HPDE6-E6E7 (cell line): ENCODE measurements around the gene IKZF1.
"Not testable (repeated sequence)": the region's sequence is repeated elsewhere in the genome, so short reads cannot be mapped to it uniquely, and the experiment has no call there.

Source experiments
- DNase-seq: peaks from one replicate; pipeline ENCODE4 v3.0.0; 2011; ENCODE audit warnings: missing footprints; ENCODE audit errors: extremely low spot score

Gene IKZF1

DNA sequence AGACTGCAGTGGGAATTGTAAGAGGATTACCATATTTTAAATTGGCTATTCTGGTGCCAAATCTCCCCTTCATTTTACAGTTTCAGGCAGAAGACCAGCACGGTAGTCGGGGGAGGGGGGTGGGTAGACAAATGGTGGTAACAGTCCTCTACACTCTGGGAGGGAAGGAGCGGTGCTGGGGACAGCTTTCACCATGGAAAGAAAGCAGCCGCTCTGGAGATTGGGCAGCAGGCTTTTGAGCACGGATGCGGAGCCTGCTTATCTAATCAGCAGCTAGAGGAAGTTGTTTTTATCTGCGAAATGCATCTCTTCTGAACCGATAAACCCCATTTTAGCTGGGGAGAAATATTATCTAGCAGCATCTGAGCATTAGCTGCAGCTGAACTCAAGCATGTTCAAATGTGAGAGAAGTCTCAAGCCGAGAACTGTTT is 28.7 kb downstream of the IKZF1 start:
- DNase-seq = no peak

DNA sequence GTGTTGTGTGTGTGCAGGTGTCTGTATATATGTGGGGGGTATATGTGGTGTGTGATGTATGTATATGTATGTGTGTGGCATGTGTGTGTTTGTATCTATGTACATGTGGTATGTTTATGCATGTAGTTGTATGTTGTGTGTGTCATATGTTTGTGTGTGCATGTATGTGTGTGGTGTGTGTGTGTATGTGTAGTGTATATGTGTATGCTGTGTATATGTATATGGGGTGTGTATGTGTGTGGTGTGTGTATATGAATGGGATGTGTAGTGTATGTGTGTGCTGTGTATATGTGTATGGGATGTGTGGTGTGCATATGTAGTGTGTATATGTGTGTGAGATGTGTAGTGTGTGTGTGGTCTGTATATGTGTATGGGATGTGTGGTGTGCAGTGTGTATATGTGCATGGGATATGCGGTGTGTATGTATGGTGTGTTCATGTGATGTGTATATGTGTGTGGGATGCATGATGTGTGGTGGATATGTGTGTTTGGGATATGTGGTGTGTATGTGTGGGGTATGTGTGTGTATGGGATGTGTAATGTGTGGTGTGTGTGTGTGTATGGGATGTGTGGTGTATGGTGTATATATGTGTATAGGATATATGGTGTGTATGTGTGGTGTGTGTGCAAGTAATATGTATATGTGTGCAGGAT is 30.0 kb downstream of the IKZF1 start:
- DNase-seq = no peak

DNA sequence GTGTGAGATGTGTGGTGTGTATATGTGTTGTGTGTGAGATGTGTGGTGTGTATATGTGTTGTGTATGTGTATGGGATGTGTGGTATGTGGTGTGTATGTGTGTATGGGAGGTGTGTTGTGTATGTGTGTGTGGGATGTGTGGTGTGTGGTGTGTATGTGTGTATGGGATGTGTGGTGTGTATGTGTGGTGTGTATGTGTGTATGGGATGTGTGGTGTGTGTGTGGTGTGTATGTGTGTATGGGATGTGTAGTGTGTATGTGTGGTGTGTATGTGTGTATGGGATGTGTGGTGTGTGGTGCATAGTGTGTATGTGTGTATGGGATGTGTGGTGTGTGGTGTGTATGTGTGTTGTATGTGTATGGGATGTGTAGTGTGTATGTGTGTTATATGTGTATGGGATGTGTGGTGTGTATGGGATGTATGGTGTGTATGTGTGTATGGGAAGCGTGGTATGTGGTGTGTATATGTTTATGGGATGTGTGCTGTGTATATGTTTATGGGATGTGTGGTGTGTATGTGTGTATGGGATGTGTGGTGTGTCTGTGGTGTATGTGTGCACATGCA is 30.8 kb downstream of the IKZF1 start:
- DNase-seq = no peak

DNA sequence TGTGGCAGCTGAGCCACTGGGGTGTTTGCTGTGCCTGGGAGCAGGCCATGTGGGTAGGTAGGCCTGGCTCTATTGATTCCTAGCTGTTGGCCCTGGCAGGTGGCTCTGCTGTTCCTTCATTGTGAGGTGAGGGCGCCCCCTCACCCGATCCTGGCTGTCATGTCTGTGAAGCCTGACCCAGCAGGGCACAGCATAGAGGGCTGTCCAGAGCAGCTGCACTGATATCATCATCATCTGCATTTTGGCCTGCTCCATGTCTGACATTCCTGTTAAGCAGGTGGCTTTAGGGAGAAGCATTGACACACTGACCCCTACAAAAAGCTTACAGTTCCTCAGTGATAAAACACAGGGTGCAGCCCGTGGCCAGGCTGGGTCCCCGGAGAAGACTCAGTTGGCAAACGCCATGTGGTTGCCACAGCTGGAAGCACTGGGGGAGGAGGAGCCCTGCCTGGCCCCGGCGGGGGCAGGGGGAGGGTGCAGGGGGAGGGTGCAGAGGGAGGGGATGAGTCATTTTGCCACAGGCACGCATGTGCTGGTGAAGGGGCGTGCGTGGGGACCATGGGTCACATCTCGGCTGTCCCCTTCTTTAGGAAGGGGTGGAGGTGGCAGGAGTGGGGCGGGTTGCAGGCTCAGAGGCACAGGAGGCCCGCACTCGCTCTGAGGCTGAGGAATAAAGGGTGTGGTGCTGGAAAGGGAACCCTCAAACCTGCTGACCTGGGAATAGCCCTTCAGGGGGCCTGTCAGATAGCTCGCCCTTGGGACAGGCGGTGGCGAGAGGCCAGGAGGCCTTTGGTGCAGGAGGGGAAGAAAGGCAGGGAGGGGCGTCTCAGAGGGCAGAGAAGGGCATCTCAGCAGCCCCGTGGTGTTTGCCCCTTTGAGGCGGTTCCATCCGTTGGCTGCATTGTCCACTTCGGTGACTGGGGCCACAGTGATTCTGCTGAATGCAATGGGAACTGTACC is 31.6 kb downstream of the IKZF1 start:
- DNase-seq = no peak

DNA sequence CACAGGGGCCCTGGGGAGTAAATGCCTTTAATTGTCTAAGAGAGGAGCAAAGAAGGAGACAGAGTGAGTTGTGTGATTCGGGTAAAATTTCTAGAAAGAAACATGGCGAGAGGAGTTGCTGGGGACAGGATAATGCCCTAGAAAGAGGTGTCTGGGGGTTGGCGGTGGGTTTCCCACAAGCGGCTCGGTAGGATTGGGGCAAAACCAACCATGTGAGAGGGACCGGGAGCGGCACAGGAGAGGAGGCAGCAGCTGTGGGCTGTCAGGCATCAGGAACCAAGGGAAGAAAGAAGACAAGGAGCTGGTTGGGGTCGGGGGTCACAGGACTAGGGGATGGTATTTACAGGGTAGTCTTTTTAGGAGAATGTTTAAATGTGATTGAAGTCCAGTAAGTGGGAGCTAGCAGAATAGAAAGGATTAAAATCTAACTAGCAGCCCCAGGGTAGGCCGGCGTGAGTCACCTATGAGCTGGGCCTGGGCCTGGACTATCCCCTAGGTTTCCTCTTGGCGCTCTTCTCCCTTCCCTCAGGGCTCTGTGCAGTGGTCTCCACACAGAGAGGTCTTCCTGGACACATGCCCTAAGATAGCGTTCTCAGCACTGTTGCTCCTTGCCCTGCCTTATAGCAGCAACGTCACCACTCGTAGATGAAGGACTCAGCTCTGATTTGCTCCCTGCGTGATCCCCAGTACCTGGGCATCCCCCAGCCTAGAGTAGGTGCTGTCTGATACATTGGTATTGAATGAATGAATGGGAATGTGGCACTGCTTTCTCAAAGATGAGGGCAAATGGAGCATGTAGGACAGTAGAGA is 32.6 kb downstream of the IKZF1 start:
- no peak for DNase-seq

DNA sequence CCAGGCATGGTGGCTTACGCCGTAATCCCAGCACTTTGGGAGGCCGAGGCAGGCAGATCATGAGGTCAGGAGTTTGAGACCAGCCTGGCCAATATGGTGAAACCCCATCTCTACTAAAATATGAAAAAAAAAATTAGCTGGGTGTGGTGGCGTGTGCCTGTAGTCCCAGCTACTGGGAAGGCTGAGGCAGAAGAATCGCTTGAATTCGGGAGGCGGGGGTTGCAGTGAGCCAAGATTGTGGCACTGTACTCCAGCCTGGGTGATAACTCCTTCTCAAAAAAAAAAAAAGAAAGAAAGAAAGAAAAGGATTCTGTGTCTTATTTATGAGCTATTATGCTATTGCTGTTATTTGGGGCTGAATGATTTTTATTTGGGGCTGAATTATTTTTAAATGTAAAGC is 35.0 kb downstream of the IKZF1 start:
- DNase-seq = not testable (repeated sequence)

DNA sequence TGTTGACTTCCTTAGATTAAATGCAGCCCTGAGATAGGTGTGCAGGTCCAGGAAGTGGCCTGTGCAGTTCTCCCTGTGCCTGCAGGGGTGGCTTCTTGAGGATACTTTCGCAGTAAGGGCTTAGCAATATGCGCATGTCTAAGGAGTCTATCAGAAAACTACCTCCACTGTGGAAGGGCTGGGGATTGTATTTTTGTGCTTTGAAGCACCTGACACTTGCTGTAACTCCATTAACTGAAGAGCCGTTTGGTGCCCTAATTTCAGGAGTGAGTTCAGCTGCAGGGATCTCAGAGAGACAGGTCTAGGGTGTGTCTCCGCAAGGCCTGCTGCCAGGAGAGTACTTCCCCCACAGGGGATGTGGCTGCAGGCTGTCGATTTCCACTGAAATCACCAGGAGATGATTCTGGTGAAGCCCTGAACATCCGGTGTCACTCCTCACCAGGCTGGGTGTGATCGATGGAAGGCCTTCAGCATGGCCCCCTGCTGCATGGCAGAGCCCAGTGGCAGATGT is 35.5 kb downstream of the IKZF1 start:
- no peak for DNase-seq

DNA sequence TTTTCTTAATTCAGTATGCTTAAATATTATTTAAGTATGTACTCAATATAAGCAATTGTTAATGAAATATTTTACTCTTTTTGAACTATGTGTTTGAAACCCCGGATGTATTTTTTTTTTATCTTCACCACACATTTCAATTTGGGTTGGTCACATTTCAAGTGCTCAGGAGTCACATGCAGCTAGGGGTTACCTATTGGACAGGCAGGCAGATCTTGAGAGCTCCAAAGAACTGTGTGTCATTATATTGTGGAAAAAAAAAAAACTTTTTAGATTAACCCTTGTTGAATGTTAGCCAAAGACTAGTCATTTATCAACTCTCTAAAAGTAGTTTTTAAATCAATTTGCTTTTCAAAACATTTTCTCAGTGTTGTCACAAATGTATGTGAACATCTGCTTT is 37.2 kb downstream of the IKZF1 start:
- no peak for DNase-seq

DNA sequence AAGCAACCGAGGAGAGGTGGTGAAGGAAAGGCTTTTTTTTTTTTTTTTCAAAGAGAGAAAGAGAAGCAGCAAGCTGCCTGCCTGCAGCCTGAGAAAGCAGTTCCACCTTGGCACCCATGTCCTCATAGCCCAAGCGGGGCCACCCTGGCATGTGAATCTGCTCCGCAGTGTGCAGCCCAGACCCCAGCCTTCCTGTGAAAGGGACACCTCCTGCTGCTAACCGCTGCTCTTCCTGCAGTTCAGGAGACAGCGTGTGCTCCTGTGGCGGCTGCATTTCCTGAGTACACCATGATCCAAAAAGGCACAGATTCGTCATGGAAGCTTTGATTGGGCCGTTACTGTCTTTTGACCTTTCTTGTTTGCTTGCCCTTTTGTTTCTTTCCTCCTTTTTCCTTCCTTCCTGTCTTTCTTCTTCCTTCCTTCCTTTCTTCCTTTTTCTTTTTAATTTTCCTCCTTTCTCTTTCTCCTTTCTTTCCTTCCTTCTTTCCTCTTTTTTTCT is 38.1 kb downstream of the IKZF1 start:
- DNase-seq = no peak

DNA sequence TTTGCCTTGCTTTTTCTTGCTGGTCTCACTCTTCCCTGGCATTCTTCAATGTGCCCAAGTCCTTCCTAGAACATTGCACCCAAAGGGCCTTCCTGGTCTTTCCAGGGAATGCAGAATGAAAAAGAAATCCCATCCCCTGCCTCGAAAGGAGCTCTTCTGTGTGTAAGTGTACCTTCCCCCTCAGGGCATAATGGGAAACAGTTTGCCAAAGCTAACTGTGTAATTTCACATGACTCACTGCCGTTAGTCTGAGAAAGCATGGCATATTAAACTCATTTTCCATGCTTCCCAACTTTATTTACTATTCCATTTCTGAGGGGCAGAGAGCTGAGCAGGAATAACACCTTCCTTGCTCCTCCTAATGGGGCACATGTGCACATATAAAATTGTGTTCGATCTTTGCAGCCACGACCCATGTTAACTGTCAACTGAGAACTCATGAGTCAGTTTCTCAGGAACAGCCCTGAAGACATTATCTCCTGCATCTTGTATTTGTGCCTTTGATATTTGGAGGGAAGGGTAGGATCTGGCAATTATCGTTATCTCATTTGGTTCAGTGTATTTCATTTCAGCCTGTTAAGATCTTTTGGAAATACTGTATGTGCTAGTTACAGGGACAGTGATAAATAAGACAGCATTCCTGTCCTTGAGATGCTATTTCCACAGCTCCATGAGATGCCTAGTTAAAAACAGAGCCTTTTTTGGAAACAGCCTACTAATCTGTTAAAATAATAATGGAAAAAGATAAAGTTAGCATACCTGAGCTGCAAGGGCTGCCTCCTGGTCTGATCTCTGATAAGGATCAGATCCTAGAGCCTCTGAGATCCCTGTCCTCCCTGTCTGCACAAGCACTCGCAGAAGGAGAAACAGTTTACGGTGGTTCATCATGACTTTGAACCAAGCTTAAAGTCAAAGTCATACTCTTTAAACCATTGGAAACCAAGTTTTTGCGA is 42.3 kb downstream of the IKZF1 start:
- DNase-seq = no peak

DNA sequence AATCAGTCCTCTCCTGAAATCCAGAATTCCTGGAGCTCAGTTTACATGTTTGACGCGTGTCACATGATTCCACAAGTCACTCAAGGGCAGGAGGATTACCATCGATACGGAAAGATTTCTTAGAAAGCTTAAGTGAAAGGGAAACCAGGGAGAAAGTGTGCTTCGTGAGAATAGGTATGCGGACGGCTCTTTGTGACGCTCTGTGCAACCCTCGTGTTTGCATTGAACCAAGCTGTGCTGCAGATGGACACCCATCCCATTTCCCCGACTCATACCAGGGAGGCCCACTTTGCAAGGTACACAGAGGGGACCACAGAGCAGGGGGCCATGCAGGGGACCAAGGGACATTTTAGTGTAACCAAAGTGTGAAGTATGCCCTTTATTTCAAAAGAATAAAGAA is 43.2 kb downstream of the IKZF1 start:
- no peak for DNase-seq

DNA sequence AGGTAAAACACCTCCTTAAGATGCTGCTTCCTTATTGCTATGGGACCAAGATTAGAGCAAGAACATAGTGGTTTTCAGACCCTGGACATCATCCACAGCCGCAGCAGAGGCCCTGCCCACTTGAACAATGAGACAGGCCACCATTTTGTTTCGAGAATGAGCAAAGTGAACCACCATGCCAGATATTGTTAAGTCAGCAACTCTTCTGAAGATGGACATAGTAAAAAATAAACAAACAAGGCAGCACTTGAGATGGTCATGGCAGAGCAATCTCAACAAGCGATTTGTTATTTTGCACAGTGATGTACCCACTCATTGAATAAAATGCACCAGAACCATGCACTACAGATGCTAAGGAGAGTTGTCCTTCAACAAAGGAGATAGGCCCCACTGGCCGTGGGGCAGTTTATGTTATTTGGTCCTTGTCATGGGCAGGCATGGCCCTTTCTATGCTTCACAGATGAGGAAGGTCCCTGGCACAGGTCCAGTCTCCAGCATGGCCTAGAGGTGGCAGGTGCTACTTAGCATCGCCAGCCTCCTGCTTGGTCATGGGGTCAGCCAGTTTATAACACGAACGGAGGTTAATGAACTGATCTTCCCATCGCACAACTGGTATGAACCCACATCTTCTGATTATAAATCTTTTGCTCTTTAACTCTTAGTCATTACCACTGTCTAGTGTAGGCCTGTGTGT is 44.1 kb downstream of the IKZF1 start:
- DNase-seq = no peak

DNA sequence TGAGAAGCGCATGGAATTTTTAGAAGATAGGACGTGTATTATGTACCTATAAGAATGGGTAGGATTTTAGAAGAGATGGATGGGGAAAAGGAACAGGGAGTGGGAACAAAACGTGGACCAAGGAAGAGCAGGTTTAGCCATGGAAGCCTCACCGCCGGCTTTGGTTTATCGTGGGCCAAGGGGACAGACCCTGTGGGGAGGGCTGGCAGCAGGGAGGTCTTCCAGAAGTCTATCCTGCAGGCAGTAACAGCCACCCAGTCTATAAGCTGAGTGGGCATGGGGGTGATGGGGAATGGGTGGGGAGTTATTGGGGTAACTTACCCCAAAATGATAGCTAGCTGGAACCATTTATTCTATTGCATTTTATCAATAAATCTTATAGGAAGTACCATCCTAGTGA is 44.9 kb downstream of the IKZF1 start:
- DNase-seq = no peak

DNA sequence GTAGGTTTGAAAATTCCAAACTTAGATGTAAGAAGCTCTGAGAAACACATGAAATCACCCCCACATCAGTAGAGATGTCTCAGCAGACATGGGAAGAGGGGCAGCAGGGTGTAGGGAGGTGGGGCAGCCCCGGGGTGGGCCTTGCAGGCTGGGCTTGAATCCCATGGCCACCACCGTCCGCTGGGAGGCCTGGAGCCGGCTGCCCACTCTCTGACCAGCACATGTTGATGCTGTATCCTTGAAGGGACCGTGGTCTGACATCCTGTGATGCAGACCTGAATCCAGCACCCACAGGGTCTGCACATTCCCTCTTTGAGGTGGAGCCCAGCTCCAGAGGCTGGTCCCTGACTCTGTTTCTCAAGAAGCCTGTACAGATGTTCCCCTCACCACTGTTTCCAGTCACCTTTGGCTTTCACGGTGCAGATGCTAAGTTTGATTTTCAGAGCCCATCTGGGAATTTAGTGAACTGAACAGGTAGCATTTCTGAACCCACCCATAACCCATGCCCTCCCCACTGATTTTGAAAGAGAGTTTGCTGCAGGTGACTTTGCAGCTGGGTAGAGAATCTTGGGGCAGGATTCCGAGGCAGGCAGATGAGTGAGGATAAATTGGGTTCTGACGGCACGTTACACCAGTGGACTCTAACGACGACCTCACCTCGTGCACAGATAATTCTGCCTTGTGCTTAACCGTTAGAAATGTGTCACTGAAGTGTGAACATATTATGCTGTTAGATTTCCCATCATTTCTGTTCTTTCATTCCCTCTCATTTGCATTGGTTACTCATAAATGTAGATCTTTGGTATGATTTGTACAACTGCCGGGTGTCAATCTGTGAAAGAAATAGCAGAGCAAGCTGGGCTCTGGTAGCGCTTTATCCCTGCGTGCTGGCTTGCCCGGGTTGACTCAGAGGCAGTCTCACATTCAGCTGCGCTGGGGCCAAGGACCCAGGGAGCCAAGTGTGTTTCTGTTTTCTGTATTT is 45.7 kb downstream of the IKZF1 start:
- no peak for DNase-seq

DNA sequence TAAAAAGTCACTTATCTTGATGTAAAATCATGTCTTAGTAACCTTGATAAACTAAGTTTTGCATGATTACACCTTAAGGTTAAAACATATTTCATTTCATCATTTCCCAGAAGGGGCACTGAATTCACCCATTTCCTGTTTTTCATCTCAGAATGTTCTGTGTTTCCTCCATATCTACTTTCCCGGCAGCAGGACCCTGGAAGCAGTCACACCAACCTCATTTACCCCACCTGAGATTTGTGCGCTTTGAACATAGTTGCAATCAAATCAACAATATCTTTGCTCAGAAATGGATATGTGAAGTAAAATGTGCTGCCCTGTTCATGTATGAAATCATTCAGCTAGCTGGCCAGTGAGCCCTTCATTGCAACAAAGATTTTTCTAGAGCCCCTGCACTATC is 46.8 kb downstream of the IKZF1 start:
- DNase-seq = no peak

DNA sequence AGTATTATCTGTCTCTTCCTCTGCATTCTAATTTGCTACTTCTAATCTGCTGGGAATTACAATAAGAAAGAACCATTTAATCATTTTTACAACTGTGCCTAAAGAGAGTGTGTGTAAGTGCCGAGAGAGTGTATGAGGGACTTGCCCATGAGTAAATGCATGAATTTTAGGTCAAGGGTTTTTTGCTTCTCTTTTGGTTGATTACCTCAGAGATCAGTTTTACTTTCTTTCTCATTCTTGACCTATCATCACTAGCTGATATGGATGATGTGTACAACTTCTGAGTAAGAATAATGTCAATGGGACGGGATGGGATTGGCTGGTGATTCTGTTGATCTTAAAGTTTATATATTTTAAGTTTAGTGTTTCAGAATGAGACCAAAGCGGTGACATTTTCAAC is 47.8 kb downstream of the IKZF1 start:
- DNase-seq = no peak

DNA sequence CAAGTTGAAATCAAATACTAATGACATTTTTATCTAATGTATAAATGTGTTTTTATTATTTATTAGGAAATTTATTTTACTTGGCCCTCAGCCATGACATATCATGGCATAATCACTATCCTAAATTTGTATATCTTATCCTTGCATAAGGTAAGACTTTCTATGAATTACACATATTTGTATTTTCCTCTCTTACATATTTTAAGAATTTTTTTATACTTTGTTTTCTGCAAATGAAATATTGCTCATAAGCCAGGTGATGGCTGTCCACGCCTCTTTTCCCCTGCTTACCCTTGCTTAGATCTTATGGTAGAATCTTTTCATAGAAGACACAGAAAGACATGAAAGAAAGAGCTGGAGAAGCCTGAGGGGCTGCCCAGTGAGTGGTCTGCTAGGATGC is 48.2 kb downstream of the IKZF1 start:
- DNase-seq = no peak

DNA sequence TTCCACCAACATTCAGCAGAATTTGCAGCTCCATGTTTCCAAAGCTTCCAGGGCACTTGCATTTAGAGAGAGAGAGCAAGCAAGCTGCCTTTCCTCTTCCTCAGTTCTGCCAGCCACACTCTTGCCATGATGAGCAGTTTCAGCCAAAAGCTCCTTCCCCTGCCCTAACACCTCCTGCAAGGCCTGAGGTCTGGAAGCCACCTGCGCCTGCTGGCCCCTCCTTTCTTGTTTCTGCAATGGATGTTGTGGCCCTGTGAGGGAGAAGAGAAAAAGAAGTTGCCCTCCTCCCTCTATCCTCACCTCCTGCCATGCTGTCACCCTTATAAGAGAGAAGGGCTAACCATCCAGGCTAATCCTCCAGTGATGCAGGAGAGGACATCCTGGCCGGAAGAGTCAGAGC is 48.7 kb downstream of the IKZF1 start:
- DNase-seq = no peak
